Dermis microvascular lymphatic vessel endothelial cell (primary cell): Measurements from ENCODE around the gene FREM1. TPM values are rescaled to one million over a fixed set of nuclear protein-coding genes. Genes with fewer than 3 reads are reported as not detected.

ENCODE experiments used
- DNase-seq, 2 donors: peaks; one replicate each; pipeline versions ENCODE4 v3.0.0 to v3.0.0-alpha.2; 2010; ENCODE audit warnings: low read depth in 2 of 2
- total RNA-seq: library from RNA; depleted of rRNA; stranded (reverse); fragments of >200 nt; gene quantifications from 2 replicates; pipeline ENCODE4 v1.2.1, GENCODE V29; 2014

The FREM1 gene
- total RNA-seq, 1 donor from 2014 or later, result under 0.01 TPM

GRCh38 chr9:14909601-14909960 is 647 bp downstream of the FREM1 start:
- no peak for DNase-seq

- no peak for DNase-seq
Observed at GRCh38 chr9:14909181-14909580, 1.0 kb downstream of the FREM1 start.

GRCh38 chr9:14908295-14909180 is 1.7 kb downstream of the FREM1 start:
- DNase-seq, result no peak

- no peak for DNase-seq
Observed at GRCh38 chr9:14907696-14908095, 2.5 kb downstream of the FREM1 start.

- DNase-seq, result no peak
Observed at GRCh38 chr9:14907360-14907685, 2.9 kb downstream of the FREM1 start.

- no peak for DNase-seq
Observed at GRCh38 chr9:14906644-14907359, 3.4 kb downstream of the FREM1 start.

GRCh38 chr9:14906000-14906399 is 4.2 kb downstream of the FREM1 start:
- no peak for DNase-seq

- DNase-seq, result no peak
Observed at GRCh38 chr9:14903040-14903439, 7.2 kb downstream of the FREM1 start.

- DNase-seq, result no peak
Observed at GRCh38 chr9:14902561-14902960, 7.7 kb downstream of the FREM1 start.

- DNase-seq, result no peak
Observed at GRCh38 chr9:14899815-14900193, 10.4 kb downstream of the FREM1 start.

- no peak for DNase-seq
Observed at GRCh38 chr9:14899042-14899814, 11.0 kb downstream of the FREM1 start.

GRCh38 chr9:14895806-14896205 is 14.4 kb downstream of the FREM1 start:
- no peak for DNase-seq

- DNase-seq, result no peak
Observed at GRCh38 chr9:14893280-14893679, 16.9 kb downstream of the FREM1 start.

- no peak for DNase-seq
Observed at GRCh38 chr9:14891332-14891731, 18.9 kb downstream of the FREM1 start.

GRCh38 chr9:14889451-14889850 is 20.8 kb downstream of the FREM1 start:
- no peak for DNase-seq

GRCh38 chr9:14888875-14889274 is 21.4 kb downstream of the FREM1 start:
- DNase-seq, result no peak

GRCh38 chr9:14888272-14888671 is 22.0 kb downstream of the FREM1 start:
- no peak for DNase-seq

GRCh38 chr9:14887149-14887548 is 23.1 kb downstream of the FREM1 start:
- DNase-seq, result no peak

GRCh38 chr9:14883310-14883944 is 26.8 kb downstream of the FREM1 start:
- no peak for DNase-seq

- no peak for DNase-seq
Observed at GRCh38 chr9:14882090-14882489, 28.1 kb downstream of the FREM1 start.

- DNase-seq, result no peak
Observed at GRCh38 chr9:14881006-14881405, 29.2 kb downstream of the FREM1 start.

GRCh38 chr9:14870090-14870489 is 40.1 kb downstream of the FREM1 start:
- no peak for DNase-seq
